ENCODE measurements around the gene SLAMF8.

DNA sequence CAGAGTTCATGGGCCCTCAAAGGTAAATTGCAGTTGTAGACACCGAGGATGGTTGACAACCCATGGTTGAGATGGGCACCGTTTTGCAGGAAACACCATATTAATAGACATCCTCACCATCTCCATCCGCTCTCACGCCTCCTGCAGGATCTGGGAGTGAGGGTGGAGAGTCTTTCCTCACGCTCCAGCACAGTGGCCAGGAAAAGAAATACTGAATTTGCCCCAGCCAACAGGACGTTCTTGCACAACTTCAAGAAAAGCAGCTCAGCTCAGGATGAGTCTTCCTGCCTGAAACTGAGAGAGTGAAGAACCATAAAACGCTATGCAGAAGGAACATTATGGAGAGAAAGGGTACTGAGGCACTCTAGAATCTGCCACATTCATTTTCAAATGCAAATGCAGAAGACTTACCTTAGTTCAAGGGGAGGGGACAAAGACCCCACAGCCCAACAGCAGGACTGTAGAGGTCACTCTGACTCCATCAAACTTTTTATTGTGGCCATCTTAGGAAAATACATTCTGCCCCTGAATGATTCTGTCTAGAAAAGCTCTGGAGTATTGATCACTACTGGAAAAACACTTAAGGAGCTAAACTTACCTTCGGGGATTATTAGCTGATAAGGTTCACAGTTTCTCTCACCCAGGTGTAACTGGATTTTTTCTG is 9.3 kb downstream of the SLAMF8 start:
- TF ChIP-seq, protein P1, sequence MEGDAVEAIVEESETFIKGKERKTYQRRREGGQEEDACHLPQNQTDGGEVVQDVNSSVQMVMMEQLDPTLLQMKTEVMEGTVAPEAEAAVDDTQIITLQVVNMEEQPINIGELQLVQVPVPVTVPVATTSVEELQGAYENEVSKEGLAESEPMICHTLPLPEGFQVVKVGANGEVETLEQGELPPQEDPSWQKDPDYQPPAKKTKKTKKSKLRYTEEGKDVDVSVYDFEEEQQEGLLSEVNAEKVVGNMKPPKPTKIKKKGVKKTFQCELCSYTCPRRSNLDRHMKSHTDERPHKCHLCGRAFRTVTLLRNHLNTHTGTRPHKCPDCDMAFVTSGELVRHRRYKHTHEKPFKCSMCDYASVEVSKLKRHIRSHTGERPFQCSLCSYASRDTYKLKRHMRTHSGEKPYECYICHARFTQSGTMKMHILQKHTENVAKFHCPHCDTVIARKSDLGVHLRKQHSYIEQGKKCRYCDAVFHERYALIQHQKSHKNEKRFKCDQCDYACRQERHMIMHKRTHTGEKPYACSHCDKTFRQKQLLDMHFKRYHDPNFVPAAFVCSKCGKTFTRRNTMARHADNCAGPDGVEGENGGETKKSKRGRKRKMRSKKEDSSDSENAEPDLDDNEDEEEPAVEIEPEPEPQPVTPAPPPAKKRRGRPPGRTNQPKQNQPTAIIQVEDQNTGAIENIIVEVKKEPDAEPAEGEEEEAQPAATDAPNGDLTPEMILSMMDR (IDR thresholded peaks at IDR 0.05; ENCODE audit: insufficient read depth, low read length, poor library complexity, severe bottlenecking), result no peak
- no peak for TF ChIP-seq EZH2phosphoT487 (conservative IDR thresholded peaks at IDR 0.05; ENCODE audit: low read length)
